ENCODE measurements around the gene TTC9B. TPM values are rescaled to one million over a fixed set of nuclear protein-coding genes. Genes with fewer than 3 reads are reported as not detected.

TTC9B gene
- polyA plus RNA-seq, 4 donors: 0.21 to 2.6 TPM; not detected in 2

GRCh38 chr19:40263440-40264313, 45.5 kb upstream of the TTC9B start:
- FAIRE-seq: no peak
- WGBS, 3 donors: 94 to 96% (median 95%) methylated on average over 24 of the region's 24 CpGs

GRCh38 chr19:40262422-40262821, 44.2 kb upstream of the TTC9B start:
- Histone ChIP-seq H3K36me3 (ENCODE audit: control insufficient read depth in 3 of 3, insufficient read depth in 2 of 3, low read depth in 1 of 3, low read length in 3 of 3) (peaks cover 4 to 52% (median 6%) of the 10 kb centered on the region in 3 donors), H3K4me1 (ENCODE audit: control insufficient read depth in 3 of 3, insufficient read depth in 2 of 3, low read depth in 1 of 3, low read length in 2 of 3) (no peaks in the 10 kb centered on the region), H3K27me3 (ENCODE audit: control insufficient read depth in 3 of 3, insufficient read depth in 3 of 3, low read length in 3 of 3) (no peaks in the 10 kb centered on the region), H3K27ac (ENCODE audit: low read depth in 1 of 3, low read length in 2 of 3) (no peak overlapping the region), H3K4me3 (ENCODE audit: low read depth in 1 of 3, low read length in 3 of 3) (no peak overlapping the region), H3K9me3 (ENCODE audit: control insufficient read depth in 2 of 2, insufficient read depth in 1 of 2, low read depth in 1 of 2, low read length in 1 of 2) (peaks cover 0 to 8% of the 10 kb centered on the region in 2 donors)
- WGBS, 3 donors: 92 to 95% (median 93%) methylated on average over 3 of the region's 3 CpGs
- FAIRE-seq (no peak), DNase-seq (no peak)

More at GRCh38 chr19:40263440-40264313, 45.5 kb upstream of the TTC9B start:
- no peak for DNase-seq
- H3K27ac ChIP-seq (ENCODE audit: low read depth in 1 of 3, low read length in 2 of 3): no peak overlapping the region
- no peaks in the 10 kb centered on the region for H3K4me1 ChIP-seq (ENCODE audit: control insufficient read depth in 3 of 3, insufficient read depth in 2 of 3, low read depth in 1 of 3, low read length in 2 of 3)
- H3K36me3 ChIP-seq (ENCODE audit: control insufficient read depth in 3 of 3, insufficient read depth in 2 of 3, low read depth in 1 of 3, low read length in 3 of 3): peaks cover 4 to 64% (median 6%) of the 10 kb centered on the region in 3 donors
- peaks cover 0 to 8% of the 10 kb centered on the region in 2 donors for H3K9me3 ChIP-seq (ENCODE audit: control insufficient read depth in 2 of 2, insufficient read depth in 1 of 2, low read depth in 1 of 2, low read length in 1 of 2)
- H3K27me3 ChIP-seq (ENCODE audit: control insufficient read depth in 3 of 3, insufficient read depth in 3 of 3, low read length in 3 of 3): no peaks in the 10 kb centered on the region
- no peak overlapping the region for H3K4me3 ChIP-seq (ENCODE audit: low read depth in 1 of 3, low read length in 3 of 3)

GRCh38 chr19:40261631-40262030, 43.4 kb upstream of the TTC9B start:
- no peak for FAIRE-seq
- DNase-seq: no peak
- Histone ChIP-seq H3K36me3 (ENCODE audit: control insufficient read depth in 3 of 3, insufficient read depth in 2 of 3, low read depth in 1 of 3, low read length in 3 of 3) (peaks cover 6 to 53% (median 7%) of the 10 kb centered on the region in 3 donors), H3K27ac (ENCODE audit: low read depth in 1 of 3, low read length in 2 of 3) (no peak overlapping the region), H3K4me1 (ENCODE audit: control insufficient read depth in 3 of 3, insufficient read depth in 2 of 3, low read depth in 1 of 3, low read length in 2 of 3) (peaks cover 0 to 1% (median 0%) of the 10 kb centered on the region in 3 donors), H3K27me3 (ENCODE audit: control insufficient read depth in 3 of 3, insufficient read depth in 3 of 3, low read length in 3 of 3) (no peaks in the 10 kb centered on the region), H3K4me3 (ENCODE audit: low read depth in 1 of 3, low read length in 3 of 3) (no peak overlapping the region), H3K9me3 (ENCODE audit: control insufficient read depth in 2 of 2, insufficient read depth in 1 of 2, low read depth in 1 of 2, low read length in 1 of 2) (peaks cover 0 to 8% of the 10 kb centered on the region in 2 donors)
- WGBS, 3 donors: 83 to 89% (median 84%) methylated on average over 8 of the region's 8 CpGs

- H3K4me1 ChIP-seq (ENCODE audit: control insufficient read depth in 3 of 3, insufficient read depth in 2 of 3, low read depth in 1 of 3, low read length in 2 of 3): peaks cover 0 to 26% (median 7%) of the 10 kb centered on the region in 3 donors
- no peak overlapping the region for H3K27ac ChIP-seq (ENCODE audit: low read depth in 1 of 3, low read length in 2 of 3)
- H3K4me3 ChIP-seq (ENCODE audit: low read depth in 1 of 3, low read length in 3 of 3): no peak overlapping the region
- no peaks in the 10 kb centered on the region for H3K27me3 ChIP-seq (ENCODE audit: control insufficient read depth in 3 of 3, insufficient read depth in 3 of 3, low read length in 3 of 3)
- FAIRE-seq (no peak), DNase-seq (no peak)
- 27 to 65% (median 42%) methylated on average over 7 to 9 of the region's 9 CpGs for WGBS, 3 donors
- H3K9me3 ChIP-seq (ENCODE audit: control insufficient read depth in 2 of 2, insufficient read depth in 1 of 2, low read depth in 1 of 2, low read length in 1 of 2): no peaks in the 10 kb centered on the region
- peaks cover 9 to 41% (median 10%) of the 10 kb centered on the region in 3 donors for H3K36me3 ChIP-seq (ENCODE audit: control insufficient read depth in 3 of 3, insufficient read depth in 2 of 3, low read depth in 1 of 3, low read length in 3 of 3)
Measured at GRCh38 chr19:40257096-40257517, 38.9 kb upstream of the TTC9B start.

- DNase-seq (no peak), FAIRE-seq (no peak)
- H3K27me3 ChIP-seq (ENCODE audit: control insufficient read depth in 3 of 3, insufficient read depth in 3 of 3, low read length in 3 of 3): no peaks in the 10 kb centered on the region
- peaks cover 0 to 26% (median 7%) of the 10 kb centered on the region in 3 donors for H3K4me1 ChIP-seq (ENCODE audit: control insufficient read depth in 3 of 3, insufficient read depth in 2 of 3, low read depth in 1 of 3, low read length in 2 of 3)
- H3K36me3 ChIP-seq (ENCODE audit: control insufficient read depth in 3 of 3, insufficient read depth in 2 of 3, low read depth in 1 of 3, low read length in 3 of 3): peaks cover 9 to 45% (median 15%) of the 10 kb centered on the region in 3 donors
- H3K9me3 ChIP-seq (ENCODE audit: control insufficient read depth in 2 of 2, insufficient read depth in 1 of 2, low read depth in 1 of 2, low read length in 1 of 2): no peaks in the 10 kb centered on the region
- WGBS, 3 donors: 89 to 94% (median 91%) methylated on average over 6 to 8 of the region's 8 CpGs
- H3K27ac ChIP-seq (ENCODE audit: low read depth in 1 of 3, low read length in 2 of 3): no peak overlapping the region
- H3K4me3 ChIP-seq (ENCODE audit: low read depth in 1 of 3, low read length in 3 of 3): no peak overlapping the region
Measured at GRCh38 chr19:40256512-40256911, 38.3 kb upstream of the TTC9B start.

- Histone ChIP-seq H3K4me3 (ENCODE audit: low read depth in 1 of 3, low read length in 3 of 3) (no peak overlapping the region), H3K27me3 (ENCODE audit: control insufficient read depth in 3 of 3, insufficient read depth in 3 of 3, low read length in 3 of 3) (no peaks in the 10 kb centered on the region), H3K4me1 (ENCODE audit: control insufficient read depth in 3 of 3, insufficient read depth in 2 of 3, low read depth in 1 of 3, low read length in 2 of 3) (peaks cover 0 to 26% (median 7%) of the 10 kb centered on the region in 3 donors), H3K9me3 (ENCODE audit: control insufficient read depth in 2 of 2, insufficient read depth in 1 of 2, low read depth in 1 of 2, low read length in 1 of 2) (no peaks in the 10 kb centered on the region), H3K27ac (ENCODE audit: low read depth in 1 of 3, low read length in 2 of 3) (no peak overlapping the region), H3K36me3 (ENCODE audit: control insufficient read depth in 3 of 3, insufficient read depth in 2 of 3, low read depth in 1 of 3, low read length in 3 of 3) (peaks cover 9 to 49% (median 17%) of the 10 kb centered on the region in 3 donors)
- DNase-seq (peak in 1 of 2 donors; percentile 20), FAIRE-seq (no peak)
- WGBS, 3 donors: 62 to 83% (median 69%) methylated on average over 3 of the region's 3 CpGs
Measured at GRCh38 chr19:40255619-40256166, 37.5 kb upstream of the TTC9B start.

GRCh38 chr19:40254714-40255418, 36.7 kb upstream of the TTC9B start:
- peak overlapping the region in 1 of 3 donors; percentile 36 for H3K27ac ChIP-seq (ENCODE audit: low read depth in 1 of 3, low read length in 2 of 3)
- no peak overlapping the region for H3K4me3 ChIP-seq (ENCODE audit: low read depth in 1 of 3, low read length in 3 of 3)
- no peaks in the 10 kb centered on the region for H3K9me3 ChIP-seq (ENCODE audit: control insufficient read depth in 2 of 2, insufficient read depth in 1 of 2, low read depth in 1 of 2, low read length in 1 of 2)
- 59 to 83% (median 63%) methylated on average over 16 of the region's 16 CpGs for WGBS, 3 donors
- H3K4me1 ChIP-seq (ENCODE audit: control insufficient read depth in 3 of 3, insufficient read depth in 2 of 3, low read depth in 1 of 3, low read length in 2 of 3): peaks cover 0 to 26% (median 7%) of the 10 kb centered on the region in 3 donors
- peak; percentile 18 to 53 for DNase-seq
- no peak for FAIRE-seq
- no peaks in the 10 kb centered on the region for H3K27me3 ChIP-seq (ENCODE audit: control insufficient read depth in 3 of 3, insufficient read depth in 3 of 3, low read length in 3 of 3)
- peaks cover 9 to 52% (median 18%) of the 10 kb centered on the region in 3 donors for H3K36me3 ChIP-seq (ENCODE audit: control insufficient read depth in 3 of 3, insufficient read depth in 2 of 3, low read depth in 1 of 3, low read length in 3 of 3)

- peak; percentile 31 to 48 for DNase-seq
- H3K27ac ChIP-seq (ENCODE audit: low read depth in 1 of 3, low read length in 2 of 3): no peak overlapping the region
- H3K4me1 ChIP-seq (ENCODE audit: control insufficient read depth in 3 of 3, insufficient read depth in 2 of 3, low read depth in 1 of 3, low read length in 2 of 3): peaks cover 0 to 26% (median 7%) of the 10 kb centered on the region in 3 donors
- no peaks in the 10 kb centered on the region for H3K27me3 ChIP-seq (ENCODE audit: control insufficient read depth in 3 of 3, insufficient read depth in 3 of 3, low read length in 3 of 3)
- 18 to 47% (median 33%) methylated on average over 8 of the region's 8 CpGs for WGBS, 3 donors
- no peak overlapping the region for H3K4me3 ChIP-seq (ENCODE audit: low read depth in 1 of 3, low read length in 3 of 3)
- FAIRE-seq: no peak
- no peaks in the 10 kb centered on the region for H3K9me3 ChIP-seq (ENCODE audit: control insufficient read depth in 2 of 2, insufficient read depth in 1 of 2, low read depth in 1 of 2, low read length in 1 of 2)
- H3K36me3 ChIP-seq (ENCODE audit: control insufficient read depth in 3 of 3, insufficient read depth in 2 of 3, low read depth in 1 of 3, low read length in 3 of 3): peaks cover 9 to 61% (median 18%) of the 10 kb centered on the region in 3 donors
Measured at GRCh38 chr19:40253611-40254092, 35.5 kb upstream of the TTC9B start.
